ENCODE results near the gene HSFX3.
"Not testable (repeated sequence)": the region's sequence is repeated elsewhere in the genome, so short reads cannot be mapped to it uniquely, and the experiment has no call there.

Gene HSFX3

GRCh38 chrX:149518236-149518635, 31.5 kb downstream of the HSFX3 start:
- DNase-seq (ENCODE audit: low read depth in 2 of 3, low spot score in 2 of 3), result no peak

GRCh38 chrX:149517308-149517707, 32.4 kb downstream of the HSFX3 start:
- DNase-seq (ENCODE audit: low read depth in 2 of 3, low spot score in 2 of 3), result no peak

- no peak for DNase-seq (ENCODE audit: low read depth in 2 of 3, low spot score in 2 of 3)
Measured at GRCh38 chrX:149516604-149517003, 33.1 kb downstream of the HSFX3 start.

- no peak for DNase-seq (ENCODE audit: low read depth in 2 of 3, low spot score in 2 of 3)
Measured at GRCh38 chrX:149515954-149516602, 33.6 kb downstream of the HSFX3 start.

- DNase-seq (ENCODE audit: low read depth in 2 of 3, low spot score in 2 of 3), result no peak
Measured at GRCh38 chrX:149513825-149514428, 35.8 kb downstream of the HSFX3 start.

- DNase-seq (ENCODE audit: low read depth in 2 of 3, low spot score in 2 of 3), result peak in 1 of 3 experiments; percentile 18
Measured at GRCh38 chrX:149512225-149512885, 37.4 kb downstream of the HSFX3 start.

GRCh38 chrX:149511081-149511480, 38.6 kb downstream of the HSFX3 start:
- DNase-seq (ENCODE audit: low read depth in 2 of 3, low spot score in 2 of 3), result no peak

GRCh38 chrX:149510386-149510785, 39.3 kb downstream of the HSFX3 start:
- no peak for DNase-seq (ENCODE audit: low read depth in 2 of 3, low spot score in 2 of 3)

- no peak for DNase-seq (ENCODE audit: low read depth in 2 of 3, low spot score in 2 of 3)
Measured at GRCh38 chrX:149508467-149508866, 41.3 kb downstream of the HSFX3 start.

GRCh38 chrX:149506349-149506748, 43.4 kb downstream of the HSFX3 start:
- DNase-seq (ENCODE audit: low read depth in 2 of 3, low spot score in 2 of 3), result no peak

- DNase-seq (ENCODE audit: low read depth in 2 of 3, low spot score in 2 of 3), result no peak
Measured at GRCh38 chrX:149505671-149506070, 44.1 kb downstream of the HSFX3 start.

- peak; percentile 42 to 68 (median 49) for DNase-seq (ENCODE audit: low read depth in 2 of 3, low spot score in 2 of 3)
Measured at GRCh38 chrX:149504915-149505651, 44.6 kb downstream of the HSFX3 start, which contains the start of gene IDS. Gene IDS, minus strand, starts transcription at chrX:149505306. Its CDS starts 169 bp downstream, at chrX:149505137.

GRCh38 chrX:149504226-149504914, 45.4 kb downstream of the HSFX3 start:
- DNase-seq (ENCODE audit: low read depth in 2 of 3, low spot score in 2 of 3), result peak in 2 of 3 experiments; percentile 15 to 27

GRCh38 chrX:149503446-149503845, 46.3 kb downstream of the HSFX3 start:
- DNase-seq (ENCODE audit: low read depth in 2 of 3, low spot score in 2 of 3), result peak in 2 of 3 experiments; percentile 15 to 35

GRCh38 chrX:149502923-149503322, 46.8 kb downstream of the HSFX3 start:
- DNase-seq (ENCODE audit: low read depth in 2 of 3, low spot score in 2 of 3), result not testable (repeated sequence)

- no peak for DNase-seq (ENCODE audit: low read depth in 2 of 3, low spot score in 2 of 3)
Measured at GRCh38 chrX:149499766-149500165, 50.0 kb downstream of the HSFX3 start.

- no peak for DNase-seq (ENCODE audit: low read depth in 2 of 3, low spot score in 2 of 3)
Measured at GRCh38 chrX:149498767-149499166, 51.0 kb downstream of the HSFX3 start.
